ENCODE data around the gene PLPP1.

GRCh38 chr5:55453211-55453610 lies 81.6 kb downstream of the PLPP1 start:
- TF ChIP-seq, protein P1, sequence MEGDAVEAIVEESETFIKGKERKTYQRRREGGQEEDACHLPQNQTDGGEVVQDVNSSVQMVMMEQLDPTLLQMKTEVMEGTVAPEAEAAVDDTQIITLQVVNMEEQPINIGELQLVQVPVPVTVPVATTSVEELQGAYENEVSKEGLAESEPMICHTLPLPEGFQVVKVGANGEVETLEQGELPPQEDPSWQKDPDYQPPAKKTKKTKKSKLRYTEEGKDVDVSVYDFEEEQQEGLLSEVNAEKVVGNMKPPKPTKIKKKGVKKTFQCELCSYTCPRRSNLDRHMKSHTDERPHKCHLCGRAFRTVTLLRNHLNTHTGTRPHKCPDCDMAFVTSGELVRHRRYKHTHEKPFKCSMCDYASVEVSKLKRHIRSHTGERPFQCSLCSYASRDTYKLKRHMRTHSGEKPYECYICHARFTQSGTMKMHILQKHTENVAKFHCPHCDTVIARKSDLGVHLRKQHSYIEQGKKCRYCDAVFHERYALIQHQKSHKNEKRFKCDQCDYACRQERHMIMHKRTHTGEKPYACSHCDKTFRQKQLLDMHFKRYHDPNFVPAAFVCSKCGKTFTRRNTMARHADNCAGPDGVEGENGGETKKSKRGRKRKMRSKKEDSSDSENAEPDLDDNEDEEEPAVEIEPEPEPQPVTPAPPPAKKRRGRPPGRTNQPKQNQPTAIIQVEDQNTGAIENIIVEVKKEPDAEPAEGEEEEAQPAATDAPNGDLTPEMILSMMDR (IDR thresholded peaks at IDR 0.05; ENCODE audit: low read depth, low read length, poor library complexity, severe bottlenecking): no peak
- no peak for TF ChIP-seq EZH2phosphoT487 (IDR thresholded peaks at IDR 0.05; ENCODE audit: borderline replicate concordance, low read length)
